ENCODE data around the gene PHF10. TPM values are rescaled to one million over a fixed set of nuclear protein-coding genes. Genes with fewer than 3 reads are reported as not detected.

Gene PHF10
- total RNA-seq, 1 experiment from 2014 or later: 6.3 TPM

- no peak overlapping the region for H3K9ac ChIP-seq (ENCODE audit: low read length)
- DNase-seq: no peak
- no peak overlapping the region for H2AFZ ChIP-seq (ENCODE audit: low read length)
- intact Hi-C loops (cut with micrococcal nuclease): no loop called here
- H3K79me2 ChIP-seq (ENCODE audit: low read length): no peaks in the 10 kb centered on the region
- H3F3A ChIP-seq (ENCODE audit: low read length, unreplicated experiment): no peaks in the 10 kb centered on the region
- no peaks in the 10 kb centered on the region for H3K27me3 ChIP-seq (ENCODE audit: low read length)
- BruUV-seq (replicated peaks): no TSS peak
- no peak overlapping the region for H3K4me3 ChIP-seq (ENCODE audit: low read length)
- no peaks in the 10 kb centered on the region for H3K9me3 ChIP-seq (ENCODE audit: low read length)
- ChIA-PET POLR2A (ENCODE audit: unreplicated experiment) (no interaction called here), CTCF (no interaction called here)
- H4K20me1 ChIP-seq (ENCODE audit: low read length): no peaks in the 10 kb centered on the region
- no peak for TF ChIP-seq EZH2 (IDR thresholded peaks at IDR 0.05; ENCODE audit: low read length, unreplicated experiment)
- TF ChIP-seq EZH2phosphoT487 (IDR thresholded peaks at IDR 0.05; ENCODE audit: borderline replicate concordance, low read length): no peak
- TF ChIP-seq CTCF (conservative IDR thresholded peaks at IDR 0.05; ENCODE audit: low read depth, low read length): no peak
- no peak overlapping the region for H3K27ac ChIP-seq (ENCODE audit: low read length)
- H3K9me2 ChIP-seq (replicated peaks; ENCODE audit: low read length): no peaks in the 10 kb centered on the region
- H3K36me3 ChIP-seq (ENCODE audit: low read depth, low read length): no peaks in the 10 kb centered on the region
- no peak for ATAC-seq
- no peaks in the 10 kb centered on the region for H3K4me1 ChIP-seq (ENCODE audit: insufficient read depth, low read length)
- no peak overlapping the region for H3K4me2 ChIP-seq (ENCODE audit: low read length)
Observed at GRCh38 chr6:169660751-169661390, 63.4 kb downstream of the PHF10 start.

GRCh38 chr6:169659820-169660610, 64.3 kb downstream of the PHF10 start:
- Histone ChIP-seq H3K36me3 (ENCODE audit: low read depth, low read length) (no peaks in the 10 kb centered on the region), H3K9me2 (replicated peaks; ENCODE audit: low read length) (no peaks in the 10 kb centered on the region), H3K4me3 (ENCODE audit: low read length) (no peak overlapping the region), H3K9me3 (ENCODE audit: low read length) (no peaks in the 10 kb centered on the region), H2AFZ (ENCODE audit: low read length) (no peak overlapping the region), H3K4me1 (ENCODE audit: insufficient read depth, low read length) (peaks cover 5% of the 10 kb centered on the region; the same call in 1 of the 2 replicates), H3K79me2 (ENCODE audit: low read length) (no peaks in the 10 kb centered on the region), H4K20me1 (ENCODE audit: low read length) (no peaks in the 10 kb centered on the region), H3F3A (ENCODE audit: low read length, unreplicated experiment) (no peaks in the 10 kb centered on the region), H3K9ac (ENCODE audit: low read length) (no peak overlapping the region), H3K4me2 (ENCODE audit: low read length) (no peak overlapping the region), H3K27me3 (ENCODE audit: low read length) (no peaks in the 10 kb centered on the region), H3K27ac (ENCODE audit: low read length) (no peak overlapping the region)
- CTCF ChIA-PET: no interaction called here
- DNase-seq: no peak
- ATAC-seq: no peak
- BruUV-seq (replicated peaks): no TSS peak
- TF ChIP-seq EZH2phosphoT487 (IDR thresholded peaks at IDR 0.05; ENCODE audit: borderline replicate concordance, low read length): no peak
- TF ChIP-seq CTCF (conservative IDR thresholded peaks at IDR 0.05; ENCODE audit: low read depth, low read length): no peak
- no peak for TF ChIP-seq EZH2 (IDR thresholded peaks at IDR 0.05; ENCODE audit: low read length, unreplicated experiment)
- POLR2A ChIA-PET (ENCODE audit: unreplicated experiment): no interaction called here
- intact Hi-C loops (cut with micrococcal nuclease): loop anchor here (5.0 kb wide), 1 partner anchor 763 kb away; no protein-coding TSS in a partner anchor

- Histone ChIP-seq H3K36me3 (ENCODE audit: low read depth, low read length) (no peaks in the 10 kb centered on the region), H3K4me3 (ENCODE audit: low read length) (no peak overlapping the region), H3K9me2 (replicated peaks; ENCODE audit: low read length) (no peaks in the 10 kb centered on the region), H3K27me3 (ENCODE audit: low read length) (no peaks in the 10 kb centered on the region), H3K9ac (ENCODE audit: low read length) (no peak overlapping the region), H3K4me1 (ENCODE audit: insufficient read depth, low read length) (peaks cover 6% of the 10 kb centered on the region; the same call in 1 of the 2 replicates), H3K27ac (ENCODE audit: low read length) (no peak overlapping the region), H3K4me2 (ENCODE audit: low read length) (no peak overlapping the region), H3K79me2 (ENCODE audit: low read length) (no peaks in the 10 kb centered on the region), H2AFZ (ENCODE audit: low read length) (no peak overlapping the region), H4K20me1 (ENCODE audit: low read length) (no peaks in the 10 kb centered on the region), H3K9me3 (ENCODE audit: low read length) (no peaks in the 10 kb centered on the region), H3F3A (ENCODE audit: low read length, unreplicated experiment) (no peaks in the 10 kb centered on the region)
- intact Hi-C loops (cut with micrococcal nuclease): loop anchor here (5.0 kb wide), 1 partner anchor 760 kb away; no protein-coding TSS in a partner anchor
- TF ChIP-seq CTCF (conservative IDR thresholded peaks at IDR 0.05; ENCODE audit: low read depth, low read length) (no peak), EZH2 (IDR thresholded peaks at IDR 0.05; ENCODE audit: low read length, unreplicated experiment) (no peak), EZH2phosphoT487 (IDR thresholded peaks at IDR 0.05; ENCODE audit: borderline replicate concordance, low read length) (no peak)
- POLR2A ChIA-PET (ENCODE audit: unreplicated experiment): no interaction called here
- CTCF ChIA-PET: no interaction called here
- ATAC-seq (no peak), DNase-seq (no peak)
- BruUV-seq (replicated peaks): no TSS peak
Observed at GRCh38 chr6:169657284-169657610, 67.1 kb downstream of the PHF10 start.

All from PC-3 (cell line).